G401.6 (cell line): ENCODE measurements around the gene ERCC6L2.

Experiments
- FAIRE-seq: peaks from 2 replicates; lab custom pipeline; 2012; peaks lifted over from hg19 to GRCh38; lab: Jason Lieb, UNC

Gene ERCC6L2

DNA sequence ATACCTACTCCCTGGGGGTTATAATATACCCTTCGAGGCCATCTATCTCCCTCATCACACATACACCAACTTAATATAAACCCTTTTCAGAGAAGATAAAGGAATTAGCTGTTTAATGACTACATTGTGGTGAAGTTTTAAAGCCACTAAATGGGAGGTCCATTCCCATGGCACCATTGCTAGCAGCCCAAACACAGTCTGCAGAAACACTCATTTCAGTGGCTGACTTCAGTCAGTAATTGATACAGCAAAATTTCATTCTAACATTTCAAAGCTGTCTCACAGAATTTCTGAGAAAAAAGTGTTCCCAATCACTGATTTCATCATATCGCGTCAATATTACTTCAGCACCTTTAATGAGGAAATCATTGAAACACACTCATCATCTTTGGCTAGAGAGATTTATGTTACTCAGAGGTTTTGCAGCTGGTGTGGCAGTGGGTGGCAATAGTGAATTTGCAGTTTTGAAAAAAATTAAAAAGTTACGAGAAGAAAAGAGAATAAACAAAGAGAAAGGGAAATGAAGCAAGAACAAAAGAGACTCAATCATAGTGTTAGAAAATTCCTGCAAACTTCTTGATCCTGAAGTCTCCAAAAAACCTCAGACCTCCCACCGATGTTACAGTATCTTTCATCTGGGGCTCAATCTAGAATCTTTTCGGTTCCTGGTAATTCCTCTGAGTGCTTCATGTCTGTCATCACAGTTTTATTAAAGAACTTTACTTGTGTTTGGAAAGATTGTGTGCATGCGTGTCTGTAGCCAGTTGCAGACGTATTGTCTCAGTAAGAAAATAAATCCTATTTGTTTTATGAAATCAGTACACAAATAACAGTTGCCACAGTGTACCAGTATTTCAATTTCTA is 105.0 kb downstream of the ERCC6L2 start:
- no peak for FAIRE-seq

DNA sequence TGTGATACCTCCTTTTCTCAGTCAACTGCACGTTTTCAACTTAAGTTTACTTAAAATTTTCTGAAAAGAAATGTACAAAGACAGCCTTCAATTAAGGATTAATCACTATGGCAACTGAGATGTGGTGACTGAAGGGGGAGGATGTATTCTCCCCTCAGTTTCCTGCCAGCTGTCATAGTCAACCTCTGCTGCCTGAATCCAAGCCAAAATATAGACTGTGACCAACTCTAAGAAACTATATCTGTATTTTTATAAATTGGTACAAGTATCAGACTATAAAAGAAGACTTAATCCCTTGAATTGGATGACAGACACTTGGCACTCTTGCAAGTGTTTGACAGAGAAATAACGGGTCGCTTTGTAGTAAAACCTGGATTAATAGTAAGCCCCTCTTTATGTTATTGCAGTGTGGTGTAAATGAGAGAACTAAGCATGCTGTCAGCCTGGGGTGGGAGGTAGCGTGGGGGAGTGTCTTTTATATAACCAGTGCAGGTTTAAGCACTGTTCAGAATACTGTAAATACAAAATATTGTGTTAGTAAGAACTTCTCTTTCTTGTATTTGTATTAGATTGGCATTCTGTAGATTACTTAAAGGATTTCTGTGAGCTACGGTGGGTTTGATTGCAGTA is 106.4 kb downstream of the ERCC6L2 start:
- no peak for FAIRE-seq

DNA sequence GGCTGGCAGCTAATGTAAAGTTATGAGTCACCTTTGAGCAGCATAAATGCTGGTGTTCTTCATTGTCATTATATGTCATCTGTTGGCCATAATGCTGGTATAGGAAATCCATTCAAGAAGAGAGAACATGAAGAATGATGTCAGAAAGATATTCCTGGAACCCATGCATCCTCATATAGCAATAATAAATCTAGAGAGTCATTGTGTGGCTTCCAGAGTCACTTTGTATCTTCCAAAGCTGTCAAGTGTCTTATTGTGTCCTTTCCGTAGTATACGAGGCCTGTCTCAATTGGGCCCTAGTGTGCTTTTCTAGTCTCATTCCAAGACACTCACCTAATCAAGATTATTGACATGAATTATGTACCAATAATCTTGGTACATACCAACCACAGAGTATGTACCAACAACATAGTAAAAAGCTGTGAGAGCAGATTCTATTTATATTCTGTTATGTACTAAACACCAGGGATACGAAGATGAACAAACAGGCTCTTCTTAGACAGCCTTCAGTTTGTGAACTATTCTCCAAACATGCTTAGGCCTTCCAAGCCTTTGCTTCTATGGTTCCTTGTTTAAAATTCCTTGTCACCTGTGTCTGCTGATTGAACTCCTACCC is 110.1 kb downstream of the ERCC6L2 start:
- no peak for FAIRE-seq

DNA sequence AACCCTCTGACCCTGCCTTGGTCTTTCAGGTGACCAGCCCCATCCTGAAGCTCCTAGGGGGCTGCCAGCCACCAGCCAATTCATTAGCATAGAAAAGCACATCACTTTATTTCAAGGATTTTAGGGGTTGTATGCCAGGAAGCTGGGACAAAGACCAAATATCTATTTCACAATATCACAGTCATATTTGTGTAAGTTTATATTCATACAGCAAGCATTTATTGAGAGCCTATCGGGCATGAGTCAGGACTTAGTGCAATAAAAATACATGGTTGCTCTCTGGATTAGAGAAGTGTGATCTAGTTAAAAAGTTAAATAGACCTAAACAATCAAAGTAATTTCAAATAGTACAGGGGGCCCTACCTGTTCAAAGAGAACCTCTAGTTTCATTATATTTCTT is 113.8 kb downstream of the ERCC6L2 start:
- no peak for FAIRE-seq

DNA sequence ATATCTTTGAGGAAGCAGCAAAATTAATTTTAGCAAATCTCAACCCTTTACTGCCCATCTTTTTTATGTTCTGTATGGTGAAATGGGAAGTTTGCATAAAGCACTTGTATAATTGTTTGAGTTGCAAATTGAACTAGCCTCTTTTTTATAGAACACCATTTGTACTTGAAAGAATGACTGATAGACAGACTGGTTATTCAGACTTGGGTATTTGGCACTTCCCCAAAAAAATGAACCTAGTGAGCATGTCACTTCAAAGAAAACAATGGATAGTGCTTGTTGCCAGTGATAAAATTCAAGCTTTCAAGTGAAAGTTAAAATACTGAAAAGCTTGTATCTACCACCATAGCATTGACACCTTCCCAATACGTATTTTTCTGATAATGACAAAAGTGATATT is 115.8 kb downstream of the ERCC6L2 start:
- FAIRE-seq: no peak

DNA sequence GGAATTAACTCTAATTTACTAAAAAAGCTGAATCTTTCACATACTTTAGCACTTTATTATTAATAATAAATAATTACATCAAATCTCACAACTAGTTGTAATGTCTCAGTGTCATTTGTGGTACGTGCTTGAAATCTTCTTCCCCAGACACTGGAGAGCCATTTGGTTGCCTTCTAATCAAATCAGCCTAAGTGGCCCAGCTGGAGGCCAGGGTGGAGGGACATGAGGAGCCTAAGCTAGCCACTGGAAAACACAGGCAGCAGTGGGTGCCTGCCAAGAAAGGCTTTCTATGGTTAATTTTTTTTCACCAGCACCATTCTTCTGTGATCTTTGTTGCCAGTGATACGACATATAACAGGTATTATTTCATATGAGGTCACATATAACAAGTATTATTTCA is 117.0 kb downstream of the ERCC6L2 start:
- no peak for FAIRE-seq

DNA sequence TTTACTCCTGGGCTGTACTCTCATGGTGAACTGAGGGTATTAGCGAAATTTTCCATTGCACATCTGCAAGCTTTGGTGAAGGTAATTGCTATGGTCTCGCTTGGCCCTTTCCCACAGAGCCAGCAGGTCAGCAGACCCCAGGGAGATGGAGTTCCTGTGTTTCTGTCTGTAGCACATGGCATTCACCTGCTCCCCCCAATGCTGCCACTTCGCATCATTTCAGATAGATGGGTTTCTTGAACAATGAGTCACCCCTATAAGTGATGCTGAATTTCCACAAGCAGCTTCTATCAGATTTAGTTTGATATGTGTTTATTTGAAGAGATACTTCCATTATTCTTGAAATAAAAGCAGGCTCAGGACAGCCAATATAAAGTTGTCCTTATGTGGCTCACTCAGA is 117.8 kb downstream of the ERCC6L2 start:
- no peak for FAIRE-seq

DNA sequence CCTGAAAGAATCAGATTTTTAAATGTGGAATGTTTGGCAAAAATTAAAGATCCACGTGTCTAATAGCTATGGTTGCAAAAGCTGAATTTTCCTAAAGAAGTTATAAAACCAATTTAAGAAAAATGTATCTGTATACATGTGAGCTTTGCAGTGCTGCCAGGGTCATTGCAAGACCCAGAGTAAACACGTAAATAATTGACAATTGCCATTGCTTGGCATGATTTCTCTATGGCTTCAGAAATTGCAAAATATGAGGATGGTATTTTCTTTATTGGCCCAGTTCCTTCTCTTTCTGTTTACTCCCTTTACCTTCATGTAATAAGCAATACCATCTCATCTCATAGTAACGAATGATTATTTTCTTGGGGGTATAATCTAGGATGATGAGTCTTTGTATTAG is 123.9 kb downstream of the ERCC6L2 start:
- FAIRE-seq: no peak

DNA sequence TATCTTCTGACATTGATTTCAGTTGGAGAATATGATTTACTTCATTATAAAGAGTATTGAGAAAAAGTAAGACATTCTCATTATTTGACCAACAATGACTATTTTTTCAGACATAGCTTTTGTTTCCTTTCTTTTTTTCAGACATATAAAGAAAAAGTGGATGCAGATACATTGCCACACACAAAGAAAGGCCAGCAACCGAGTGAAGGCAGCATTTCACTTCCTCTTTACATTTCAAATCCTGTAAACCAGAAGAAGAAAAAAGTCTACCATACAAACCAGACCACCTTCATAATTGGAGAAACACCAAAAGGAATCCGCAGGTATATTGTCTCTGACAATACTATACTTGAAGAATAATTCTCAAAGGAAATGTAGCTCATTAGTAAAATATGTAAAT is 128.9 kb downstream of the ERCC6L2 start:
- FAIRE-seq: no peak

DNA sequence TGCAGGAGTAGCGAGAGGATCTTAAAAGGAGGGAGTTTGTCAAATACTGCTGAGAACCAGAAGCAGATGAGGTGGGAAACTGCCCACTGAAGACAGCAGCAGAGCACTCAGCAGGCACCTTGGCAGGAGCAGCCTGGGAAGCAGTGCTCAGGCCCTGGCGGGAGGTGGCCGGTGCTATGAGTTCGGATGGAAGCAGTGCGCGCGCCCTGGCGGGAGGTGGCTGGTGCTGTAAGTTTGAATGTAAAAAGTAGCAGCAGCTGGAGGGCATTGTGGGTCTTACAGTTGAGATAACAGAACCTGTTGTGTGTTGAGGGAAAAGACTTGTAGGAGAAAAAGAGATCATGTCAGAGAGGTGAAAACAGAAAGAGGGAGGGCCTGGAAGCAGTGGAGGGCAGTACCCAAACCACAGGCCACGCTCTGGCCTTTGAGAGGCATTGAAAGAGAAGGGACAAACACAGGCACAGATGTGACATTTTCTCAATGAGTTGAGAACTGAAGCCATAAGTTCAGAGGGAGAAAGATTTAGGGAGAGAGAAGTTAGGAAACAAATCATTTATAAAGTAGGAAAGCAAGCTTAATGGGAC is 130.9 kb downstream of the ERCC6L2 start:
- FAIRE-seq: no peak

DNA sequence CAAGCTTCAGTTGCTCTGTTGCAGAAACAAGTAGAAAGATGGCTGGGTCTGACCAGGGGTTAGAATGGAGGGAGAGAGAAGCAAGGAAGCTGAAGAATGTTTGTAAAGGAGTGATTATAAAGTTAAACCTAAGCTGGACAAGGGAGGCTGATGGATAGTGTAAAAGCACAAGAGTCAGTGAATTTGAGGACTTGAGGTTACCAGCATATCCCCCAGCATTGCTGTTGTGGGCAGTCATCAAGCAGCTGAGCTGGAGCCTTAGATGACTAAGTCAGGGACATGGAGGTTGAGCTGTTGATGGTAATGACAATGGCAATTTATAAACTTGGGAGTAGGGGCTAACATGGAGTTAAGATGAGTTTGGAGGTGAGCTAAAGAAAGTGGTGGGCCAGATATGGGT is 131.5 kb downstream of the ERCC6L2 start:
- FAIRE-seq: no peak

DNA sequence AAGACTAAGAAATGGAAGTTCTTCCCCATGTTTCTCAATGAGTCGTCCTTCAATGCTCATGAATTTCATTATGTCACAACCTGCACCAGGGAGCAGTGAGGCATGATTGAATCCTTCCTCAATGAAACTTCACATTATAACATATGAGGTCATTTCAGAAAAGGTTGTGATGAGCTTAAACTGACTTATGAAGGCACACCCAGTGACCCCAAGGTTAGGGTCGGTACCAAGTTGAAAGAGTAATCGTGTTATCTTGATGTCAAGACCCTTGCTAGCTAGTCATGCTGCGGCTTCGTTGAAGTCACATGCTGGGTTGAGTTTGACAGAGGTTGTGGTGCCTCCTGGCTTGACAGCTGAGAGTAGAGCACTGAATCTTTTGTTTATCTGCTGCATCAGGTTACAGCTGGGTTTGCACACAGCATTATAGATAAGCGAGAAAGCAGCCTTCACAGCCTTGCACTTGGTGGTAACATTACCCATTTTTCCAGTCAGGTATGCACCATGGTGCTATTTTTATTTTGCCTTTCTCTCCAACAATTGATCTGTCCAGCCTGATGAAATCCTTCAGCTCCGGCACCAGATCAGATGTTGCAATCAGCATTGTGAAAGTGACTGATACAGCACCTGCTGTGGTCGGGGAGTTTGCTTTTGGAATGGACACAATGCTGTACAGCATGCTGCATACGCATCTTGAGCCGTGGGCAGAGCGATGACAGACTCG is 133.2 kb downstream of the ERCC6L2 start:
- FAIRE-seq: no peak

DNA sequence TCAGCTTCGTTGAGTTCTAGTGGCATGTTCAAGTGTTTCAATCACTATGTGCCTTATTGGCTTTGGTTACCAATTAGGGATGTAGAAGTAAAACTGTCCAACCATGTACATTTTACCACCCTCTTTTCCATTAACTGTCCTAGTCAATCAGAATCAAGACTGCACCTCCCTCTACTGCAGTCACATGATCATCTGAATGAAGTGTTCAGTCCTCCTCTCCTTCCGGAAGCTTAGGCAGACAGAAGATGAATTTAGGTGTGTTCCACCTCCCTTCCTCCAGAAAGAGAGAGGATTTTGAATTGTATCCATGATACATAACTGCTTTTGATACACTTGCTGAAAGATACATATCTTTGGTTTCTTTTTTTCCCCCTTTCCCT is 133.7 kb downstream of the ERCC6L2 start:
- no peak for FAIRE-seq

DNA sequence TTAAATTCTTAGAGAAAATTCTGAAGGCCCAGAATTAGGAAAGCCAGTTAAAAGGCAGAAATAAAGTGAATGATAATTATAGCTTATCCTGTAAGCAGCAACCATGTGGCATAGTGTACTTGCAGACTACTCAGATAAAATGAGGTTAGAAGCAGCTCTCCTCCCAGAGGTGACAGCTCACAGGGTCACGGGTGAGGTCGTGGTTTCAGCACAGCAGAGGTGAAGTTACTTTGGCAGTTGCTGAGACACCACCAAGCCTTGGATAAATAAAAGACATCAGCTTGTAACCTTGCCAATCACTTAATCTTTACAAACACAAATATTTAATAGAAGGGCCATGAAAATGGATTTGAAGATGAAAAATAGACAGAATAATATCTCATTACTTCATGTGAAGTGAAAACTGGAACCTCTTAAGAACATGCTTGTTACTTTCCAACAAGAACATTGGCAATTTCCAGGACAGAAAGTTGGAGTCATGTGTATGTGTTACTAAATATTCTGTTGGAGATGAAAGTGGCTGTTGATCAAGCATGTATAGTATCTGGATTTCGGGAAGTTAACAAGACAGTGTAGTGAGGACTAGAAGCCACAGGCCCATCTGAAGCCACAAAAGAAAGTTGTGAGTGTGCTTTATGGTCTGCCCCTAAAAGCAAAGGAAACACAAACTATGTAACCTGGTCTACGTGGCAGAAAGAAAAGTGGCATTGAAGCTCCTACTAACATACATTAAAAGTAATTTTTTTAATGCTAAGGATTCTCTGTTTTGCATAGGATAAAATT is 134.4 kb downstream of the ERCC6L2 start:
- no peak for FAIRE-seq

DNA sequence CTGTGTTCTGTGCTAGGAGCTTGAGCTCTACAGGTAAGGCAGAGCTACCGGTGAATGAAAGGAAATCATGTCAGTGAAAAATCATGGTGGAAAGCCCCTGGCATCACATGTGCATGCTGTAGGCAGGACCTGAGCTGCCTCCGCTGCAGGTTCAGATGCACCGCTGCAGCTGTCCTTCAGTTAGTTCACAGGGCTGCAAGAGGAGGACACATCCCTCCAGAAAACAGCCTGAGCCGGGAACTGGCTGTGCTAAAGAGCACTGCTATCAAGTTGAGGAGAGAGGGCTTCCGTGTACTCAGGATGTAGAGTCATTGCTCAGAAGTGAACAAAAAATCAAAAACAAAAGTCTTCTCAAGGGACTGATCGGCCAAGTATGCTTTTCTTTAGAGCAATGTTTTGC is 138.6 kb downstream of the ERCC6L2 start:
- no peak for FAIRE-seq

DNA sequence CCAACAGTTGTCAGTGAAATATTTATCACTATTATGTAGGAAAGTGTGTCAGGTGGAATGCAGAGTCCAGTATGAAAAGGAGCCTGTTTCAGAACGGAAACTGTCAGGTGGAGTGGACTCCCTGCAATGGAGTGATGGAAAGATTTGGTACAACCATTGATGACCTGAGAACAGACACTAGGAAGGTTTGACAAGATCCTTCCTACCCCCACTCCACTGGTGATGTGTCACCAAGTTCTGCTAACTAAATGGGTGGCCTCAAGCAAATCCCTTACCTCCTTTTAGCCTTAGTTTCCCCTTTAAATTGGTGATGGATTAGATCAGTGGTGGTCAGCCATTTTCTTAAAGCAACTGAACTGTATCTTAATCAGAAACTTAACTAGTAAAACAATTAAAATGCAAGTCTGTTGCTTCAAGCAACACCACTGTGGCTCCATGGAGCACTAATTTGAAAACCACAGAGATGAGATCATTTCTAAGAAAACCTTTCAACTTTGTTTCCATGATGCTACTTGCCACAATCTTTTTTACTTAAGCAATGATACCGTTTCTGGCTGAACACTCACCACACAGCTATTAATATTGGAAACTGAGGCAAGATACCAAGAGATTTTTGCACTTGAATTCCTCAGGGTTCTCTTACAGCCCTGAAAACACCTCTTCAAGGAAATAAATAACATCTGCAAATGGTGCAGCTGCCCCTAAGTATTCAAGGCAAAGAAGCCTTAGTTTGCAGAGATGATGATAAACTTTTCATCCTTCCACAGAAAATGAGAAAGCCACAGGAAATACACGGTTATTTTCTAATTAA is 140.6 kb downstream of the ERCC6L2 start:
- FAIRE-seq: no peak
